ENCODE data around the gene CAPZB. TPM values are rescaled to one million over a fixed set of nuclear protein-coding genes. Genes with fewer than 3 reads are reported as not detected.
A peak's percentile ranks its signal among the peaks of the same experiment; 100 is the strongest.

Gene CAPZB
- polyA plus RNA-seq, 1 of the 3 experiments (the other 2 are of a cell fraction), result 122 TPM

- TF ChIP-seq EP300 (IDR thresholded peaks at IDR 0.05; ENCODE audit: borderline replicate concordance in 1 of 2, low read depth in 1 of 2, low read length in 1 of 2) (no peak), TAF1 (IDR thresholded peaks at IDR 0.05; ENCODE audit: borderline replicate concordance, low read depth, low read length) (no peak), GATA2 (CRISPR knock-in tag; IDR thresholded peaks at IDR 0.05) (no peak)
These were observed 45.7 kb downstream of the CAPZB start (continued) for GRCh38 chr1:19439464-19440171.

DNA sequence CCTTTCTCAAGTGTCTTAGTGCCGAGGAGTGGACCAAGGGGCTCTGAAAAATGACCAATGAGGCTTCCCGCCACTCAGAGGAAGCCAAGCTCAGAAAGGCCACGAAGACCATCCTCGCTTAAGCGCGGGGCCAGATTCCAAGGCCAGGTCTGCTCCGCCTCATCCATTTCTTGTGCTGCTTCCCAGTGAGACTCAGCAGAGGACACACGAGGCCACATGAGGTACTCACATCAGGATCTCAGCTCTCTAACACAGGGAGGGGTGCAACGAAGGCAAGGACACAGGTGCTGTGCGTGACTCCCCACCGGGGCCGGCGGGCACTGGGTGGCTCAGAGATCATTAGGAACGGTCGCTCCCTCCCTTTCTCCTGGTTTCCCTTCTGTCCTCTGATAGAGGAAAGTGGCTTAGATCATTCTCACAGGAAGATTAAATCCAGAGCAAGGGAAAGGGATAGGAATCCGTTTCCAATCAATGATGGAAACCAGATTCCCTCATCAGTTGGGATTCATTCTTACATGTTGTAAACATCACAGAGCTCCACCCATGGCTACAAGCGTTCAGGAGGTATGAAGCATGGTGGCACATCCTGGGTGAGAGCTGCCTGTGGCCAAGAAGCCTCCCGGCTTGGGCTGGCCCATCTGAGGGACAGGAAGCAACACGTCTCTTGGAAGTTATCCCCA, 46.7 kb downstream of the CAPZB start:
- no peak for TF ChIP-seq MXI1 (IDR thresholded peaks at IDR 0.05; ENCODE audit: low read depth, low read length)
- TF ChIP-seq POLR2AphosphoS5 (IDR thresholded peaks at IDR 0.05; ENCODE audit: low read depth, low read length), result no peak
- TF ChIP-seq, protein P1, sequence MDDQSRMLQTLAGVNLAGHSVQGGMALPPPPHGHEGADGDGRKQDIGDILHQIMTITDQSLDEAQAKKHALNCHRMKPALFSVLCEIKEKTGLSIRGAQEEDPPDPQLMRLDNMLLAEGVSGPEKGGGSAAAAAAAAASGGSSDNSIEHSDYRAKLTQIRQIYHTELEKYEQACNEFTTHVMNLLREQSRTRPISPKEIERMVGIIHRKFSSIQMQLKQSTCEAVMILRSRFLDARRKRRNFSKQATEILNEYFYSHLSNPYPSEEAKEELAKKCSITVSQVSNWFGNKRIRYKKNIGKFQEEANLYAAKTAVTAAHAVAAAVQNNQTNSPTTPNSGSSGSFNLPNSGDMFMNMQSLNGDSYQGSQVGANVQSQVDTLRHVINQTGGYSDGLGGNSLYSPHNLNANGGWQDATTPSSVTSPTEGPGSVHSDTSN (IDR thresholded peaks at IDR 0.05), result no peak
- no peak for TF ChIP-seq GABPA (IDR thresholded peaks at IDR 0.05; ENCODE audit: low read depth)
- no peak for TF ChIP-seq TCF12 (IDR thresholded peaks at IDR 0.05)
- TF ChIP-seq EP300 (IDR thresholded peaks at IDR 0.05; ENCODE audit: borderline replicate concordance in 1 of 2, low read depth in 1 of 2, low read length in 1 of 2), result no peak
- no peak for TF ChIP-seq FOXJ3 (CRISPR knock-in tag; IDR thresholded peaks at IDR 0.05)
- TF ChIP-seq SIN3A (IDR thresholded peaks at IDR 0.05; ENCODE audit: borderline replicate concordance, low read depth, low read length), result no peak
- no peak for TF ChIP-seq NFIC (IDR thresholded peaks at IDR 0.05; ENCODE audit: borderline replicate concordance)
- TF ChIP-seq CHD2 (IDR thresholded peaks at IDR 0.05; ENCODE audit: low read length, partially characterized antibody), result no peak
- TF ChIP-seq SMC3 (IDR thresholded peaks at IDR 0.05; ENCODE audit: low read depth, low read length), result no peak
- no peak for TF ChIP-seq ELF1 (IDR thresholded peaks at IDR 0.05)
- TF ChIP-seq NRF1 (IDR thresholded peaks at IDR 0.05; ENCODE audit: low read depth, low read length), result no peak
- Histone ChIP-seq H3K9me3 (no peaks in the 10 kb centered on the region), H4K20me1 (ENCODE audit: insufficient read depth) (peaks cover 92% of the 10 kb centered on the region), H3K27me3 (ENCODE audit: insufficient read depth) (no peaks in the 10 kb centered on the region), H3K36me3 (replicated peaks in 1 of 2; ENCODE audit: control insufficient read depth in 1 of 2, insufficient read depth in 2 of 2, low read length in 1 of 2) (peaks cover 4 to 10% of the 10 kb centered on the region in 2 experiments), H3K79me2 (ENCODE audit: insufficient read depth) (peaks cover 100% of the 10 kb centered on the region), H3K27ac (ENCODE audit: low read depth in 2 of 2, low read length in 1 of 2) (peak overlapping the region; percentile 62 to 64; a peak in 3 of 4 replicates), H3F3A (replicated peaks; ENCODE audit: insufficient read depth) (peaks cover 25% of the 10 kb centered on the region), H3K9ac (no peak overlapping the region), H3K4me3 (ENCODE audit: low read depth in 2 of 2, low read length in 1 of 2) (no peak overlapping the region), H2AFZ (ENCODE audit: low read depth) (no peak overlapping the region), H3K4me2 (no peak overlapping the region), H3K4me1 (ENCODE audit: control insufficient read depth in 1 of 2, insufficient read depth in 2 of 2, low read depth in 1 of 2, low read length in 1 of 2) (peaks cover 73% of the 10 kb centered on the region in 2 experiments), H3K9me2 (no peaks in the 10 kb centered on the region)
- CTCF ChIA-PET, result interaction anchor here (0.6 to 10.1 kb wide), 20 partner anchors 9 to 223 kb away, joined by 3 to 74 read pairs (median 5); partner anchors contain the start of gene NBL1
- WGBS (ENCODE audit: low lambda C conversion rate), result 91% methylated on average over 19 of the region's 19 CpGs
- DNase-seq, result no peak
- POLR2A ChIA-PET, result interaction anchor here (1.3 kb wide), 1 partner anchor 9 kb away, joined by 3 read pairs; no protein-coding TSS in a partner anchor

All from SK-N-SH (cell line).